Pons (tissue), 1 donor: ENCODE data around the gene RPL28.

Experiments used
- DNase-seq: peaks from one replicate; pipeline ENCODE4 v3.0.0-alpha.2; 2016; ENCODE audit warnings: low spot score

Gene RPL28

GRCh38 chr19:55353803-55354697, 31.7 kb upstream of the RPL28 start:
- no peak for DNase-seq

GRCh38 chr19:55354698-55355212, 31.0 kb upstream of the RPL28 start, which contains the start of gene COX6B2:
COX6B2 (minus strand) TSS chr19:55354719; CDS start chr19:55354521, 198 bp downstream.
- DNase-seq: no peak

GRCh38 chr19:55355213-55355821, 30.4 kb upstream of the RPL28 start:
- no peak for DNase-seq

GRCh38 chr19:55358493-55358892, 27.2 kb upstream of the RPL28 start:
- DNase-seq: no peak

- DNase-seq: no peak
Observed at GRCh38 chr19:55358943-55359908, 26.5 kb upstream of the RPL28 start.

GRCh38 chr19:55360902-55361301, 24.8 kb upstream of the RPL28 start:
- DNase-seq: no peak

GRCh38 chr19:55362174-55362989, 23.4 kb upstream of the RPL28 start:
- no peak for DNase-seq

- DNase-seq: no peak
Observed at GRCh38 chr19:55362990-55363716, 22.6 kb upstream of the RPL28 start, which contains the start of gene GARIN5B. GARIN5B (minus strand) TSS chr19:55363260; CDS start chr19:55363066, 194 bp downstream.

- no peak for DNase-seq
Observed at GRCh38 chr19:55365245-55365644, 20.5 kb upstream of the RPL28 start.

- no peak for DNase-seq
Observed at GRCh38 chr19:55365964-55366363, 19.8 kb upstream of the RPL28 start.

GRCh38 chr19:55366790-55367189, 18.9 kb upstream of the RPL28 start:
- DNase-seq: no peak

GRCh38 chr19:55368106-55368505, 17.6 kb upstream of the RPL28 start:
- DNase-seq: no peak

GRCh38 chr19:55368701-55369563, 16.8 kb upstream of the RPL28 start:
- DNase-seq: no peak

GRCh38 chr19:55369653-55370304, 16.0 kb upstream of the RPL28 start:
- DNase-seq: no peak

- DNase-seq: no peak
Observed at GRCh38 chr19:55370305-55370988, 15.3 kb upstream of the RPL28 start, which contains the start of gene IL11. IL11 (minus strand) TSS chr19:55370463; CDS start chr19:55370310, 153 bp downstream.

GRCh38 chr19:55372316-55373081, 13.2 kb upstream of the RPL28 start:
- no peak for DNase-seq

- no peak for DNase-seq
Observed at GRCh38 chr19:55373306-55373992, 12.3 kb upstream of the RPL28 start.
